RPMI7951 (cell line): Measurements from ENCODE around the gene ZNF444. TPM values are rescaled to one million over a fixed set of nuclear protein-coding genes. Genes with fewer than 3 reads are reported as not detected.

Experiments used
- DNase-seq: peaks from one replicate; pipeline ENCODE4 v3.0.0-alpha.2; 2012; ENCODE audit warnings: low read depth
- total RNA-seq: library from RNA; depleted of rRNA; stranded (reverse); fragments of >200 nt; shearing (Covaris generic); gene quantifications from 2 replicates; pipeline ENCODE4 v1.2.3, GENCODE V29; 2014

ZNF444 gene
- total RNA-seq, 1 experiment from 2014 or later = 5.0 TPM

DNA sequence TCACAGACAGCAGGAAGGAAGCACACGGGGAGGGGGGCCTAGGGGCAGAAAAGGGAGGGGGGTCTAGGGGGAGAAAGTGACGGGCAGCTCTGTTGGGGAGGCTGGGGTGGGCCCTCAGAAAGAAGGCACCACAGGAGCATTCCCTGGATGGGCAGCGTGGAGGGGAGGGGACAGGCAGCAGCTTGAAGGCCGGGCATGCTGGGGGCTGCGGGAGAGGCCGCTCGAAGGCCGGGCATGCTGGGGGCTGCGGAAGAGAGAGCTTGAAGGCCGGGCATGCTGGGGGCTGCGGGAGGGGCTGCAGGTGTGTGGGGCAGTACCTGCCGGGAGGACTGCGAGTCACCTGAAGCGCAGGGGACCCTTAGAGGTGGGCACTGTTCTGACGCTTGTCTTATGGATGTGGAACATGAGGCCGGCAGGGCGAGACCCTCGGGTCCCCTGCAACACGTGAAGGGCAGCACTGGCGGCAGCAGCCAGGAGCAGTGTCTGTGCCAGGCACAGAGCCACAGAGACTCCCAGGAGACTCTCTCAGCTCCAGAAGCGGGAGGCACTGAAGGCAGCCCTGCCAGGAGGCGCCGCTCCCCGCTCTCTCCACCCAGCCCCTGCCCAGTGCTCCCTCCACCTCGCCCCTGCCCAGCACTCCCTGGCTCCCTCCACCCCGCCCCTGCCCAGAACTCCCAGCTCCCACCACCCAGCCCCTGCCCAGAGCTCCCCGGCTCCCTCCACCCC is 33.3 kb upstream of the ZNF444 start:
- DNase-seq = no peak

DNA sequence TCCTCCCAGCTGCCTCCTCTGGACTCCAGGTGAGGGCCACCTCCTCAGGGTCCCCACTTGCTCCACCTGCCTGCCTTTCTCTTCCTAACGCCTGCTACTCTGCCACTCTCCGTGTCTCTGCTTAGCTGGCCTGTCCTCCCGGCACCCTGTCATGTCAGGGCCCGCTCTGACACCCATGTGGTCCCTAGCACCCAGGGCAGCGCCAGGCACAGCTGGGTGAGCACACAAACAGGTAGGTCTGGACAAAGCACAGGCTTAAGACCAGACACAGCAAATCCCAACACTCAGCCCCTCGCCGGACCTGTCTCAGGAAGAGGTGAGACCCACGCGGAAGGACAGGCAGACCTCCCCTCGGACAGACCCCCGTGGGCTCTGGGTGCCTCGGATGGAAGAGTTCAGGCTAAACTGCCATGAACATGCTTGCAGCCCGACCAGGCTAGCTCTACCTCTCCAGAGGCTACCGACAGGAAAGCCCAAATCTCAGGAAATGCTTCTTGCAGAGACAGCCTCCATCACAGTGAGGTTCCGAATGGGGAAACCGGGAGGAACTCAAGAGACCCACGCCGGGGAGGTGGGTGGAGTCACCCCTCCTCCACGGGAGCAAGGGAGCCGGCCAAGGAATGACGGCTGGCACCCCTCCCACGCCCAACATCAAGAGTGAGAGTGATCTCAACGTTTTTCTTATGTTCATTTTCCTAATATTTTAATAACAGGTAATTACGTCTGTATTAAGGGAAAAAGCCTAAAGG is 32.5 kb upstream of the ZNF444 start:
- DNase-seq = no peak

GRCh38 chr19:56109226-56109625 is 31.9 kb upstream of the ZNF444 start:
- no peak for DNase-seq

GRCh38 chr19:56110515-56111448 is 30.3 kb upstream of the ZNF444 start:
- no peak for DNase-seq

DNA sequence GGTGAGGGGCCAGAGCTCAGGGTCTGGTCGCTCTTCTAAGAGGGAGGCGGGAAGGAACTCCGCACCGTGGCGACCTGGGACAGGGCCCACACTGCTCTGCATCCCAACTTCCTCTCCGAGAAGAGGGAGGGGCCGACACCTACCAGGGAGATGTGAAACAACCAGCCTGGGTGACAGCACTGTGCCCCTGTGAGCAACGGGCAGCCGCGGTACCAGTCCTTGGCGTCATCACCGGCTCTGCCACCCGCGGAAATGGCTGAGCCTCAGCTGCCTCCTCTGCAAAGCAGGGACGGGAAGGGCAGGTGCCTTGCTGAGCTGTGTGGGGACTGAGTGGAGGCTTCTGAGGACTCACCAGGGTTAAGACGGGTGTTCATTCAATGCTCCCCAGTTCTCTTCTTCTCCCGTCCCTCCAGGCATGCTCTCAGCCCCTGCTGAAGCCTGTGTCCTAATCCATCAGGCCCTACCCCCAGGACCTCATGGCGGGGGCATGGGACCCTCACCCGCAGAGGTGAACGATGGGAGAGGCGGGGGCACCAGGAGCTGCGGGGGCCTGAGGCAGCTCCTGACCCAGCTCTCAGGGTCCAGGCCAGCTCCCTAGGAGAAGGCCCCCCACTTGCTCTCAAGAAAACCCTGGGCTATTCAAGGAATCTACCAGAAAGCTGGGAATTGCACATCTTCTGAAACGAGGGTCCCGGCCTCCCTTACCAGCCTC is 29.3 kb upstream of the ZNF444 start:
- no peak for DNase-seq

DNA sequence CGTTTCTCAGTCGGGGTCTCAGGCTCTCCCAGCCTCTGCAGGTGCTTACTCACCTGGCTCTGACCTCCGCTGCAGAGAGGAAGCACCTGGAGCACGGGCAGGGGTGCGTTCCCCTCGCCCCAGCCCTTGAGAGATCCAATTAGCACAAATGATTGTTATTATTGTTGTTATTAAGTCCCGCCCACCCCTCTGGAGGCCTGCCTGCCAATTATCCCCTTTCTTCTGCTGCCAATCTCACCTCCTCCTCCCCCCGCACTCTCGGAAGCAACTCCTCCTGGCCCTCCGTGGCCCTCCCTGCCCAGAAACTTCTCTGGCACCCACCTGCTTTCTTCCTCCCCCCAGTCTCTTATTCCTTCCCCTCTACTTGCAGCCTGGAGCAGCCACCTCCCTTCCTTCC is 28.8 kb upstream of the ZNF444 start:
- no peak for DNase-seq

DNA sequence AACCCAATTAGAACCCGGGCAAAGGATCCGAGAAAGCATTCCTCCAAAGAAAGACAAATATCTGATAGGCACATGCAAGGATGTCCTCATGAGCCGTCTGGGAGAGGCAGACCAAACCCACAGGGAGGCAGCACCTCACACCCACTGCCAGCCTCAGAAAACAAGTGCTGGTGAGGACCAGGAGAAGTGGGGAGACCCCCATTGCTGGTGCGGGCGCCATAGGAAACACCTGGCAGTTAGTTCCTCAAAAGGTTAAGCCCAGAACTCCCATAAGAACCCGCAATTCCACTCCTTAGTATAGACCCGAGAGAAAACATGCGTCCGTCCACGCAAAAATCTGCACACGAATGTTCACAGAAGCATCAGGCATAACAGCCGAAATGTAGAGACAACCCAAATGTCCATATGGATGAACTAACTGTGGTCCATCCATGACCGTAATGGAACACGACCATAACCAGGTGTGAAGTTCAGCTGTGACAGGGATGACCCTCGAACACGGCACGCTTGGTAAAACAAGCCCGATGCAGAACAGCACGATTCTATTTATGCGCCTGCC is 27.9 kb upstream of the ZNF444 start:
- DNase-seq = no peak

DNA sequence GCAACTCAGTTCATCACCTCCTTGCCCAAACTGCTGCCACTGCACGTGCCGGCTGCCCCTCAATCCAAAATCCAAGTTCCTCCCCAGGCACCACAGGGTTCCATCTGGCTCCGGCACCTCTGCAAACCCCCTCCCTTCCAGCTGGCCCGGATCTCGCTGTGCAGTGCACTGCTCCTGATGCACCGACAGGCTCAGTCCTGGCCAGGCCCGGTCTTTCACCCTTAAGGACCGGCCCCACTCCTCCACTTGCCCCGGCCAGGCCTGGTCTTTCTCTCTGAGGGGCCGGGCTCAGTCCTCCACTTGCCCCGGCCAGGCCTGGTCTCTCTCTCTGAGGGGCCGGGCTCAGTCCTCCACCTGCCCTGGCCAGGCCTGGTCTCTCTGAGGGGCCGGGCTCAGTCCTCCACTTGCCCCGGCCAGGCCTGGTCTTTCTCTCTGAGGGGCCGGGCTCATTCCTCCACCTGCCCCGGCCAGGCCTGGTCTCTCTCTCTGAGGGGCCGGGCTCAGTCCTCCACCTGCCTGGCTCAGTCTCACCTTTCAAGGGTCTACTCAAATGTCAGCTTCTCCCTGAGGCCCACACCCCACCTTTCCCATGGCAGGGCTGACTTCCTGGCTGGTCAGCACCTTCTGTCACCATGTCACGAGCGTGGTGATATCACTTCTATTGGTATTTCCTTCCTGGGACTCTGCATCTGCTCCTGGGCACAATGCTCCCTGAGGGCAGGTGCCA is 26.9 kb upstream of the ZNF444 start:
- no peak for DNase-seq

DNA sequence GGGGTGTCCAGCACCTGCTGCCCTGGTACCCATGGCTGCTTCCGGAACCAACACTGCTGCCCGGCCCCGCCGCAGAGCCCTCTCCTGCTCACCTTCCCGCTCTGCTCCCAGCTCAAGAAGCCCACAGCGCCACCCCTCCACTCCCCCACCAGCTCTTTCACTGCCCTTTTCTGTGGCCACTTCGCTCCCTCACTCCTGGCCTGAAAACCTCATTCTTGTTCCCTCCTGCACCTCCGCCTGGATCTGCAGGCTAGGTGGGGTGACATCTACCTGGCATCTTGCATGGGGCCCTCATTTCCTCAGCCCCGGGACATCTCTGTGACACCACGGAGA is 26.3 kb upstream of the ZNF444 start:
- DNase-seq = no peak

DNA sequence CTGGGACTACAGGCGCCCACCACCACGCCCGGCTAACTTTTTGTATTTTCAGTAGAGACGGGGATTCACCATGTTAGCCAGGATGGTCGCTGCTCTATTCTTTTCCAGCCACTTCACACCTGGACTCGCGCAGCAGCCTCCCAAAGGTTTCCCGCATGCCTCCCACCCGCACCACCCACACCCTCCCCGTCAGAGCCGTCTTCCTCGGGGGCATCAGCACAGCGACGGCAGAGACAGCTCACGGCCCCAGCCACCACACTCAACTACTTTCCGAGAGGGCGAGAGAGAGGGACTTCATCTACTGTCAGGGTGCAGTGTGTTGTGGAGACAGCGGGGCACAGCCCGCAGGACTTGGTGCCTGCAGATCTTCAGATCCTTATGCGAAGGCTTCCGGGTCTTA is 25.6 kb upstream of the ZNF444 start:
- DNase-seq = no peak

DNA sequence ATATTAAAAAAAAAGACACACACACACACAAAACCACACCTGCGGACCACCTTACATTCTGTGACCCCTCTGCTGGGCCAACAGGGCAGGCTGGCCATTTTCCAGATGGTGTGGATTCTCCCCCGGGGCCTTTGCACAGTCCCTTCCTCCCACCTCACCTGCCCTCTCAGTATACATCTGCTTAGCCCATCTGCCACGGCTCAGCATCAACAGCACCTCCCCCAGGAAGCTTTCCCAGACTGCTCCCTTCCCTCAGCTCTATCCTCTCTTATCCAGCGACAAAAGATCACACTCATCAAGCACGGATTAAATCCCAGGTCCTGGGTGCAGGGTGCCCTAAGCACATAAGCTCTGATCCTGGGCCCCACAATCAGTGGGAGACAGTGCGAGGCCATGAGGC is 24.5 kb upstream of the ZNF444 start:
- no peak for DNase-seq

DNA sequence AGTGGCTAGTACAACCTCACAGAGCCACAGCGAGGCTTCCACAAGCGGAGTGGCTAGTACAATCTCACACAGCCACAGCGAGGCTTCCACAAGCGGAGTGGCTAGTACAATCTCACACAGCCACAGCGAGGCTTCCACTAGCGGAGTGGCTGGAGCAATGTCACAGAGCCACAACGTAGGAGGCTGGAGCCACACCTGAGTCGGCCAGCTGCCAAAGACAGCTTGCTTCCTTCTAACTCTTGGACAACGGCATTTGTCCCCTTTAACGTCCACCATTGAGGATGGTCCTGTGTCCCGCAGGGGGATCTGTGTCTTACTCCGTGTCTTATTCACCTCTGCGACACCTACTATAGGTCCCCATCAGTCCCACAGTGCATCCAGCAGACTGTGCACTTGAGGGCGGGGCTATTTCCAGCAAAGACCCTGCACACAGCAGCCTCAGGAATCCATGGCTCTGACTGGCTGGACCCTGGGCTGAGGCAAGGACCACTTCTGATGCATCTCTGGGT is 23.7 kb upstream of the ZNF444 start:
- no peak for DNase-seq

- DNase-seq = no peak
Observed at GRCh38 chr19:56117889-56118288, 23.2 kb upstream of the ZNF444 start.

- no peak for DNase-seq
Observed at GRCh38 chr19:56118666-56119581, 22.2 kb upstream of the ZNF444 start.

DNA sequence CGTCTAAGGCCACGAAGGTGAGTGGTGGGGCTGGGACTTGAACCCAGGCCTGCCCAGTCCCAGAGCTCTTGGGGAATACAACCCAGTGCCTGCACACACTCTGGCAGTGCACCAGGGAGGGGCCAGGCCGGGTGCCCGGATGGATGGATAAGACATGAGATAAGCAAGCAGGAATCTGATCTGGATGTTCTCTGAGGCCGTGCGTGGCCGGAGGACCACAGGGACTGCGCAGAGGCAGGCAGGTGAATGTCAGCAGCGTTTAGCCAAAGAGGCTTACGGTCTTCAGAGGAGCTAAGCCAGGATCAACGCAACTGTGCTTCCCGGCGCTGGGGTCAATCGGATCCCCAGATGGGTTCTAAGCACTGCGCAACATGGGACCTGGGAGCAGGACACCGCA is 21.5 kb upstream of the ZNF444 start:
- DNase-seq = peak; percentile 43

- no peak for DNase-seq
Observed at GRCh38 chr19:56120002-56120370, 21.1 kb upstream of the ZNF444 start.

- DNase-seq = peak; percentile 81
Observed at GRCh38 chr19:56120371-56121179, 20.5 kb upstream of the ZNF444 start.
